DMS53 (cell line): ENCODE results near the gene SMYD2.

Source experiments
- DNase-seq: peaks from one replicate; lab custom pipeline; 2025; lab: John Stamatoyannopoulos, UW

SMYD2 gene

DNA sequence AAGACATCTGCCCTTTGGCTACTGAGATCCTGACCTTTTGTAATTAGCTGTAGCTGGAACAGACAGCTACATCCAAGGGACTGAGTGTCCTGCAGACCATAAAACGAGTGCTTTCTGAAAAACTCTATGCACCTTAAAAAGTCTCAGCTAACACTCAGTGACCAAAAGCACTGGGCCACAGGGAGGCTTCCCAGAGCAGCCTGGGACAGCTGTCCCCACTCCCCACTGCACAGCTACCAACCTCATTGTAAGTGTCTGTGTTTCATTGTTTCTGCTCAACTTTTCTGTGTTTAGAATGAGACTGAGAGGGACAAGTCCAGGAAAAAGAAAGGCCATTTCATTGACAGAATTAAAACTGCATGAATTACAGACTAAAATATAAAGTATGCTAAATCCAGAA, 80.7 kb downstream of the SMYD2 start:
- no peak for DNase-seq

DNA sequence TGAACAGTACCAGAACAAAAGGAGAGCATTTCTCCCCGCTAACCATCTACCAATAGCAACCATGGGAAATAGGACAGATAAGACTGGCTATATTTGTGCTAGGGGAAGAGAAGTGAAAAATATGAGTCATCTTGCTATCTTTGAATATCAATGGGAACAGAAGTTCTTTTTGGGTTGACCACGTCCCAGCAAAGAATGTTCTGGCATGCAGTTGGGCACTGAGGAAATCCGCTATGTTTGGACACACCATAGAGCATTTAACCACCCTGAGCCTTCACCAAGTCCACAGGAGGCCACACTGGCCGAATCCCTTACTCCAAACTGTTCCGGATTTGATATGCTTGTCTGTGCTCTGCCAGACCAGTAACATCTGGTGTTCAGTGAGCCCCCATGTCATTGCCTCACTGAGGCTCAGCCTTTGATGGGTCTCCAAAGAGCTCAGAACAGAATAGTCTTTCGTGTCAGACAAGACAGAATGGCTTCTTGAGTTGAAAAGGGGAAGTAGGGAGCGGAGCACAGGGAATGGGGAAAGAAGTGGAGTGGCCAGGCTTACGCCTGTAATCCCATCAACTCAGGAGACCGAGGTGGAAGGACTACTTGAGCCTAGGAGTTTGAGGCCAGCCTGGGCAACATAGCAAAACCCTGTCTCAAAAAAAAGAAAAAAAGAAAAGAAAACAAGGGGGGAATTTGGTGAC, 81.4 kb downstream of the SMYD2 start:
- DNase-seq: no peak

DNA sequence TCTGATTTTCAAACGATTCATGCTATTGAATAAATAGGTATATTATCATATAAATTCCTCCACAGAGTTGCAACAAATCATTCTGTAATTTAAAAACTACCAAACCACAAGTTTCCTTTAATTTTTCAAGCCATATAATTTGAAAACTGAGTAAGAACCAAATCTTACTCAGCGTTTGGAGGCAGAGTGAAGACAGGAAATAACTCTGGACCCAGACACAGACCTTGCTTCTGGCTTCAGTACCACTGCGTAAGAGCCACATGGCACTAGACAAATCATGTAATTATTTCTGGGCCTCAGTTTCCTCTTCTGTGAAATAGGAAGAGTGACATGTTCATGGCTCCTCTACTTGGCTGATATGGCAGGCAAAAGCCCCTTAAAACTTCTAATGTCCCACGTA, 82.4 kb downstream of the SMYD2 start:
- no peak for DNase-seq

DNA sequence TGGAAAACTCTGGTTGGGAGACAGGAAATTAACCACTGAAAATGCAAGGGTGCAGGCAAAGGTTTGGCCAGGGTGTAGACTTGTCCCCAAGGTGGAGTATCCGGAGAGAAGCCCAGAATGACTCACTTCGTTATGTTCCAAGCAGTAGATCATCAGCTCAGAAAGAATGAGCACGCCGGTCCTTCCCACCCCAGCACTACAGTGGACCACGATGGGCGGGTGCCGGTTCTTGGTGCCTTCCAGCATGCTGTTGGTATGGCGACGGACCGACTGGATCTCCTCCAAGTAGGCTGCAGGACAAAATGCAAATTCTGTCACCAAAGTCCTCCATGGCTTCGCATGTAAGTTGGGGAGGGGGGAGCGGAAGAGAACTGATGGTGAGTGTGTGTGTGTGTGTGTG, 83.4 kb downstream of the SMYD2 start:
- DNase-seq: no peak

DNA sequence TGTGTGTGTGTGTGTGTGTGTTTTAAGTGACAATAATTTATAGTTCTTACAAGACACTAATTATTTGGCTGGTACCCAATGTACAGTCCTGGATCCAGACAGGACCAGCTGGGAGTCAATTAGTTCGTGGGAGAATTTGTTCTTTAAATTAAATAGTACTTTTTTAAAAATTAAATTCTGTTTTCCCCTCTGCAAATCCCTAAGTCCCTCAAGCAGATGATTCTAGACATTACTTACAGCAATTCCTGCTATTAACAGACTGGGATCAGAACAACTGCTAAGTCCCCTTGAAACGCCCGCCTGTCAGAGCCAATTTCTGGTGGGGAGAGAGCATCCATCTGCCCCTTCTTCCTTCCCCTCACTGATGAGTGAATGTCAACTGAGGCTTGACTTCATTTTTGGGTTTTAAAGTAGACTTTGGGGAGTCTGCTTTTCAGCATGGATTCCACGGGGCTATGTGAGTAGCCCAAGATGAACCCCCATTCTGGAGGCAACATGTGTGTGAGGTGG, 83.9 kb downstream of the SMYD2 start:
- DNase-seq: no peak

DNA sequence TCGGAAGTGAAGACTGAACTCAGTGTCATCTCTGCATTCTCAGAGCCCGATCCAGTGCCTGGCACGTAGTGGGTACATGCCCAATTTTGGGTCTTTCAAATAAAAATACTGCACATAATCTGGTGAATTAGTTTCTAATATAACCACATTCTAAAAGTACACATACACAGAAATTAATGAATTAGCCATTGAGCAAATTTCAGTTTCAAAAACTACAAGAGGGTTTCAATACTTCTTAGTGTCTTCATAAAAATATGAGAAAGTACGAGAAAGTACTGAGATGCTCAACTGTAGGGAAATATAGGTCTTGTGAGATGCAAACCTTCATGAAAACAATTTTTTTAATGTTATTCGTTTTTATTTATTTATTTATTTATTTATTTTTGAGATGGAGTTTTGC, 86.9 kb downstream of the SMYD2 start:
- no peak for DNase-seq

DNA sequence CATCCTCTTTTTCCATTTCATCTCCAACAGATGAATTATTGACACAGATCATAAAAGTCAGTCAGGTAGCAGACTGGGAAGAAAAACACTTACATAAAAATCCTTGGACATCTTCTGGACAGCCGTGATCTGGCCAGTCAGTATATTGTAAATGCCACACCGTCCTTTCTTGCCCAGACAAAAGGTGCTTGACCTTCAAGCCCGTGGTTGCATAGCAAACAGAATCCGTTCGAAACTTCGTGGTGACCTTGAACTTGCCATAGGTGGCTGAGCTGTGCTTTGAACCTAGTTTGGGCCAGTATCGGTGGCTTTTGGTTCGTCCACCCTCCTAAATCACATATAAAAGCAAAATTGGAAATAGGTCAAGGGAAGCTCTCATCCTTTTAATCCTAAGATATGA, 88.4 kb downstream of the SMYD2 start:
- DNase-seq: no peak

DNA sequence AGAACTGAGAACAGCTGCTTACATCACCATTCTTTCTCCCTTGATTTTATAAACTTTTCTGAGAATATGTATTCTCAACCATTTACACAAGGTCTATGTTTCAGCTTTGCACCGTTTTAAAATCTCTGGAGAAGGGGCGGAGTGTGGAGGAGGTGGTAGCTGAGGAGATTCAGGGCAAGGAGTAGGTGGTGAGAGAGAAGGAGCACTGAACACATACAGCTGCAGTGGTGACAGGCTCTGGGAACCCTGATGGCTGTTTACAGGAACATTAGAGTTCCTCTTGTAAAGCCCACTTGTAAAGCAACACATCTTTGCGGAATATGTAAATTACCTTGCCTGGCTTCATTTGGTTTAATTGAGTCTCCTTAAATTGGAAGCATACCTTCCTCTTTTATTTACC, 89.7 kb downstream of the SMYD2 start:
- no peak for DNase-seq

DNA sequence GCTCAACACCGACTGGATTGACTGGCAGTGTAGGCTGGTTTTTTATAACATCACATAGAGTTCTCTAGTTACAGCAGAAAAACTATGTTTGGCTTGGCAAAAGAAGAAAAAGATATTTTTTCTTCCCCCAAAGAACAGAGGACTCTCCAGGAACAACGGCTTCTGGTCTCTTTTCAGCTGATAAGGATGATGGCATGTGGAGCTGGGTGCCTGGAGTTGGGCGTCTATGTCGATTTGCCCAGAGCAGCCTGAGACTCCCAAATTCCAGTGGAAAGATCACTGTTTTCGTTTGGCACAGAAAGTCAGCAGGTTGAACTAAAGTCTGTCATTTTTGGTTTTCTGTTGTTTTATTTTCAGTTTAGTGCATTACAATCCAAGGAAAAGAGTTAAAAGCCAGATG, 91.1 kb downstream of the SMYD2 start:
- no peak for DNase-seq

DNA sequence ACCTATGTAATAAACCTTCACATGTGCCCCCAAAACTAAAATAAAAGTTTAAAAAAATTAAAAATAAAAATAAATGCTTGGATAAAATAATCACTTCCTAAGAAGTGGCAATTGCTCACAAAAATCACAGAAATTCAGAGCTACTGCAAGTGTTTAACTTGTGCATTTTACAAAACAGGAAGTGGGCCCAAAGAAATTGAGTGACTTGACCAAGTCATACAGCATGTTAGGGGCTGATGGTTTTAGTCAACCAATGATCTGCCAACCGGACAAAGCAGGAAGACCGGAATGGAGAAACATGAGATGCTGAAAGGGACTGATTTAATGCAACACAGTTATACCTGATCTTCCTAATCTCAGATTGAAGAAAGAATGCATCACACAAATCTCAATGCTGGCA, 96.5 kb downstream of the SMYD2 start:
- DNase-seq: no peak

DNA sequence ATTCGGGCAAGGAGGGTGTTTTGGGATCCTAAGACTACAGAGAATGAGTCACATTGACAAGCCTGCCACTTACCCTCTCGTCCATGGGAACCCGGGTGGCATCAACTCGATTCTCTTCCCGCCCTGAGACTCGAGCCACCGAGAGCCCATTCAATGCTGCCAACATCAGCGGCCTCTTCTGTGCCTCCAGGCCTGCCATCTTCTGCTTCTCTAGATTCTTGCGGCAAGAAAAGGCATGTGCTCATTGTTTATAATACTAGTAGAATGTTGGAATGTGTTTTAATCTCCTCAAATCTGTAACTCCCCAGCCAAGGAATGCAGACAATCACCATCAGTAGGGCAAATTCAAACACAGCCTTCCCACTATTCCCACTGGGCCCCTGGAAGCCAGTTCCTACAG, 96.9 kb downstream of the SMYD2 start:
- no peak for DNase-seq

DNA sequence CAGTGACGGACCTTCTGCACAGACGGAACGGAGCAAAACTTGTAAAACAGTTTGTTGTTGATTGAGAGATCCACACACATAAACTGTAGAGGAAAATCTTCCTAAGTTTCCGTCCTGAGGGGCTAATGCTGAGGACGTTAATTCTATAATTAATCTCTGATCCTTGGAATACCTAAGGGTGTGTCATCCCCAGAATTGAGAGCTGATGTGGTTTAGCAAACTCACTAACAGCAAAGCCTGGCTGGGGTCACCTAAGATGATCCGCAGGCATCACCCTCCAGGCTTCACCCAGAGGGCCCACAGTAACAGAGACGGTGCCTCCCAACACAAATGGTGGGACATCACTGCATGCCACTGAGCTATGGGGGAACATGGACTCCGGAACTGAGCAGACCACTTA, 97.5 kb downstream of the SMYD2 start:
- DNase-seq: no peak

DNA sequence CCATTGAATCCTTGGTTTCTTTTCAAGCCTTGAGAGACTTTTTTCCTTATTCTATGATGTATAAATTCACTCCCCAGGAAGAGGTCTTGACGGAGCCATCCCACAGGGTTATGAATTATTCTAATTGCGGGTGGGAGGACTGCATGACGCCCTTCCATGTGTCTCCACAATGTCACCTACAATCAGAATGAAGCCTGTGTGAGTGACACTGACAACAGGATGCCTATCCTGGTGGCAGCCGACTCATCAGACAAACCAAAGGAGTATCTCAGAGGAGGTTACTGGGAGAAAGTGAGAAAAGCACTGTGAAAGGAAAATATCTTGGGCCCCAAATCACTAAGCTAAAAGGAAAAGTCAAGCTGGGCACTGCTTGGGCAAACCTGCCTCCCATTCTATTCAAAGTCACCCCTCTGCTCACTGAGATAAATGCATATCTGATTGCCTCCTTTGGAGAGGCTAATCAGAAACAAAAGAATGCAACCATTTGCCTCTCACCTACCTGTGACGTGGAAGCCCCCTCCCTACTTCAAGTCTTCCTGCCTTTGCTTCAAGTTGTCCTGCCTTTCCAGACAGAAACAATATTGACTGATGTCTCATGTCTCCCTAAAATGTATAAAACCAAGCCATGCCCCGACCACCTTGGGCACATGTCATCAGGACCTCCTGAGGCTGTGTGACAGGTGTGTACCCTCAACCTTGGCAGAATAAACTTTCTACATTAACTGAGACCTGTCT, 98.4 kb downstream of the SMYD2 start:
- no peak for DNase-seq

DNA sequence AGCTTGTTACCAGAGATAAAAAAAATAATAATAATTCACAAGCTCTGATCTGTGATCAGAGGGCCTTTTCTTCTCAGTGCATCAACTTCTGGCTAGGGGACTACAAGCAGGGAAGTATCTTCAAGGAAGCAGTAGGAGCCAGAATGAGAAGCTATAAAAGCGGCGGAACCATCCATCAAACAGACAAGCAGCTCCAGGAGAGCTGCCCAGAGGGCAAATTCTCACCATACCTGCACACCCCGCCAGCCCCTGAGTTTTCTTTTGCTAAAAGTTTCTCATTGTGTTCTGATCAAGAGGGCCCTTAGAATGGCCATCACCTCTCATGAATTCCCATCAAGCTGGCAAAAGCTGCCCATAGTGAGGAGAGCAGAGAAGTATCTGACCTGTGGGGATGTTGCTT, 99.4 kb downstream of the SMYD2 start:
- DNase-seq: no peak

DNA sequence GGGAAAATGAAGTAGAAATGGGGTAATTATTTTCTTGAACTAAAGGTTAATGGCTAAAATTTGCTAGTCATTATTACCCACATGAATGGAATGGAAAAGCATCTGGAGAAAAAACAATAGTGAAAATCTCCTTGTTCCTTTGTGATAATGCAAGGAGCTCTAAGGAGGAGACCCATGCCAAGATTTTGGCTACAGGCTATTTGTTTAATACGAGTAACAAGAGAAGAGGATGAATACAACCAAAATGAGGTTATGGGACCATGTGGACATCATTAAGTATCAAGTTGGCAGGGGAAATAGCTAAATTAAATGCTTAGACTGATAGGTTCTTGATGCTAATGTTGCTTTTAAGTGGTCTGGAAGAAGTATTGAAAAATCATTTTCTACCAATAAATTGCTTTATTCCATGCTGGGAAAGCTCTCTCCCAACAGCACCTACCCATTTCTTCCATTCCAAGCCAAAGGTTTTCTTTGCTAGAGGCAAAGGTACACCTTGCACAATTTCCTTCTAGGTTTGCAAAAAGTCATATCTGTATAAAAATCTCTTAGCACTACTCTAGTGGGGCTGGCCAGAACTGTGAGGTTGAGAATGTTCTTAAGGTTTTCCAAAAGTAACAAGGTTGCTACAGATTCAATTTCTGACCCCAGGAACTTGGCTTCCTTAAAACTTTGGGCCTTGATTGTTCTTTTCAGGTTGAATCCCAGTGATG, 100.2 kb downstream of the SMYD2 start:
- DNase-seq: no peak

DNA sequence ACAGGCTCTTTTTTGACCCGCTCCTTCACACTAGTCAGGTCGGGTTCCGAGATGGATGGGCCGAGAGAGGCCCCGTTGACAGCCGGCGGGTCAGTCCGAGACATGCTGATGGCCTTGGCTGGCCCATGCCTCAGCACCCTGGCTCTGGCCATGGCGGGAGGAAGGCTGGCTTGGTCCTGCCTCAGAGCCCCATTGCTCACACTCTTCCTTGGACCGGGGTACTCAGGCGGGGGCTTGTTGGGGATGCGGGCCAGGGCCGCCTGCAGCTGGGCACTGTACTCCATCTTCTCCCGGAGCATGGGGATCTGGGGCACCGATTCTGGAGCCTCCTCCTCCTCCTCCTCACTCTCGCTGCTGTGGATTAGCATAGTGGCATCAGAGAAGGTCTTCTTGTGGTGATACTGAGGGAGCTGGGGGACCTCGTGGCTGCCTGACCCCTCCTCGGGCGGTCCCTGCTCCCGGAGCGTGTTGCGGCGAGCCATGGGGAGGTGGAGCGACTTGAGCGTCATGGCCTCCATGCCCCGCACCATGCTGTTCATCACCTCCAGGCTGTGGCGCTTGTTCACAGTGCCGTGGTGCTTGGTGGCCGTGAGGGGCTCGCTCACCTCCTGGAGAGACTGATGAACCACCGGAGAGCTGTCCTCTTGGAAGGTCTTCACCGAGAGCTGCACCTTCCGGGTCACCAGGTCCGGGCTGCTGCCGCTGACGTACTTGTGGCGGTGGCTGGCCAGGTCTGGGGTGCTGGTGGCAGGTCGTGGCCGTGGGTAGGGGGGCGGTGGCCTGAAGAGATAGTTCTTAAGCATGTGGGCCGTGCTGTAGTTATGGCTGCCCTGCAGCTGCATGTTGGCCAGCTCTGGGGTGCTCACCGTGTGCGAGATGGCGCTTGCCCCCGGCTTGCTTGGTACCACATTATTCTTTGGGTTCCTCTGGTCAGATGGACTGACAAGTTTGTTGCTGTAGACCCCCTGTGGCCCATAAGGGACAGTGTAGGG, 102.7 kb downstream of the SMYD2 start:
- DNase-seq: no peak

DNA sequence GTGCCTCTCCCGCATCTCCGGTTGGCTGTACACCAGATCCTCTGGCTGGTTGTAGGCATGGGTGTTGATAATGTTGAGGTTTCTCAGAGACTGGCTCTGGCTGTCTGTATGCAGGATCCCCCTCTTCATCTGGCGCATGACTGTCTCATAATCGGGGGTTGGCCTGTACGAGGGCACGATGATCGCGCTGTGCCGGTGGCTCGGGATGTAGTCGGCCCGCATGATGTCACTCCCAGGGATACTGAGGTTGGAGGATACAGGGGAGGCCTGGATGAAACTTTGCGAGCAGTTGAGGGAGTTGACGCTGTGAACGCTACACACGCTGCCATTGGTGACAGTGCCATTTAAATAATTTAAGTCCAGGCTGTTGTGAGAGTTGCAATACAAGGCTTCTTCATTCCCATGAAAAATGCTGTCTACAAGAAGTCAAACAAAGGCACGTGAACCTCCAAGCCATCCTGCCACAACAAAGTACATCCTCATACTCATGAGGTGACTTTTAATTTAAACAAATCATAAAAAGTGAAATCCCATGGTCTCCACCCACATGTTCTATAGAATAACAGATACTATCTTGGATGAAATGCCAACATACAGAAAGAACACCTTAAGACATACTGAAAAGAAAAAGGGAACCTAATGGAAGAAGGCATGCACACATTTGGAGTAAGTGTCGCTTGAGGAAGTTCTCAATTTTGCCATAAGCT, 103.6 kb downstream of the SMYD2 start:
- no peak for DNase-seq

DNA sequence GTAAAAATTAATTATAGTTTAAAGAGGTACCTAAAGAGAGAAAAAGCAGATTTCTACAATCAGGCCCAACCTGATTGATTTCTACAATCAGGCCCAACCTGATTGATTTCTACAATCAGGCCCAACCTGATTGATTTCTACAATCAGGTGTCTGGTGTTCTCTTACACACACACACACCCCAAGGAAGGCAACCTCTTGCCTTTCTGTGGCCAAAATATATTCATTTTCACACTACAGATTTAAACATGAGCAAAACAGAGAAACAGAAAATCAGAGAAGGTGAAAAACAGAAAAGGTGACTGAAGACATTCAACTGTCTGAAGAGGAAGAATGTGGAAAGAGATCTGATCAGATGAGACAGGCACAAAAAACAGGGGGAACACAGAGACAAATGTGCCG, 104.5 kb downstream of the SMYD2 start:
- DNase-seq: no peak

DNA sequence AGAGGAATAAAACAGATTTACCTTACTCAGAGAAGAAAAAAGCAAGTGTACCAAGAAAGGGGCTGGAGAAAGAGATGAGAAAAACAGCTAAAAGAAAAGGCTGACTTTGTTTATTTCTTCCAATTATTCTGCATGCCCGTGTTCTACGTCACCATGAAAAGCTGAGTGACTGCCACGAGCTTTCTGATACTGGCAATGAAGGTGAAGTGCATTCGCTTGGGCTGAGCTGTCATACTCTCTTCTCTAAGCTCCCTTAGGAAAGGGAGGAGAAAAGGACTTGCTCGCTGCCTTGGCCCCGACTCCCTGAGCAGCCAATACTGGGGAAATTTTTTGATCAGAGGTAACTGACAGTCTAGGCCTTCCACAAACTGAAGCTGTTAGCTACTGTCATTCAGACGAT, 105.4 kb downstream of the SMYD2 start:
- no peak for DNase-seq
